ENCODE data around the gene UBE2D4.
"Not testable (repeated sequence)": the region's sequence is repeated elsewhere in the genome, so short reads cannot be mapped to it uniquely, and the experiment has no call there.

The UBE2D4 gene

DNA sequence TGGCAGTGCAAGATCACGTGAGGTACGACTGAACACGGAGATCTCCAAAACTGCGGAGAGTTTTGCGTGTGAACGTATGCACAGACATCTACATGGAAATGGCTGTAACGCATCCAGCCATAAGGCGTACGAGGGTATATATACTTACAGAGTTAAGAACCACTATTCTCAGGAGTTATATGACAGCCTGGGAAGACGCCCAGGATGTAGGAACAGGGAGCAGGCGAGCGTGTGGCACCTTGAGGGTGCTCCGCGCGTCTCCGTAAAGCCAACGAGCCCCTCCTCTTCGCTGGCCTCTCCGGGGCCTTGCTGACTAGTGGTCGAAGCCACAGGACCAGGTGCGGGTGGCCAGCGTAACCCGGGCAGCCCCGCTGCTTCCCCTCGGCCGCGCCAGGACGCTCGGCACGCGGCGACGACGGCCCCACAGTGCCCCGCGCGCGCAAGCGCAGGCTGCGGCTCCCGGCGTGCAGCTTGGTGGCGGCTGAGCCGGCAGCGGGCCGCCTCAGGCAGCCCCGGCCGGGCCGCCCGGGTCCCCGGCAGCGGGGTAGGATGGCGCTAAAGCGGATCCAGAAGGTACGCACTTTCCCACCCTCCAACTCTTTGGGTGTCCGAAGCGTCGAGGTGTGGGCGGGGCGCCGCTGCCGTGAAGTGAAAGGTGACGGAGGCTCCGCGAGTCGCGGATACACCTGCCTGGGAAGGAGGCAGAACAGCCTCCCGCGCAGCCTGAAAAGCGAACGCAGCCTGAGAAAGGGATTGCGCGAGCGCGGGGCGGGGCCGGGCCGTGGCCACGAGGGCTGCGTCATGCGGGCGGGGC, at the start of gene UBE2D4:
TSS of gene UBE2D4 (plus strand) at position 453 of the 814 bp plus-strand sequence. CDS start at position 550, 97 bp downstream.
- peak; percentile 79 to 89 (median 79) for DNase-seq (ENCODE audit: low read depth in 3 of 3)

DNA sequence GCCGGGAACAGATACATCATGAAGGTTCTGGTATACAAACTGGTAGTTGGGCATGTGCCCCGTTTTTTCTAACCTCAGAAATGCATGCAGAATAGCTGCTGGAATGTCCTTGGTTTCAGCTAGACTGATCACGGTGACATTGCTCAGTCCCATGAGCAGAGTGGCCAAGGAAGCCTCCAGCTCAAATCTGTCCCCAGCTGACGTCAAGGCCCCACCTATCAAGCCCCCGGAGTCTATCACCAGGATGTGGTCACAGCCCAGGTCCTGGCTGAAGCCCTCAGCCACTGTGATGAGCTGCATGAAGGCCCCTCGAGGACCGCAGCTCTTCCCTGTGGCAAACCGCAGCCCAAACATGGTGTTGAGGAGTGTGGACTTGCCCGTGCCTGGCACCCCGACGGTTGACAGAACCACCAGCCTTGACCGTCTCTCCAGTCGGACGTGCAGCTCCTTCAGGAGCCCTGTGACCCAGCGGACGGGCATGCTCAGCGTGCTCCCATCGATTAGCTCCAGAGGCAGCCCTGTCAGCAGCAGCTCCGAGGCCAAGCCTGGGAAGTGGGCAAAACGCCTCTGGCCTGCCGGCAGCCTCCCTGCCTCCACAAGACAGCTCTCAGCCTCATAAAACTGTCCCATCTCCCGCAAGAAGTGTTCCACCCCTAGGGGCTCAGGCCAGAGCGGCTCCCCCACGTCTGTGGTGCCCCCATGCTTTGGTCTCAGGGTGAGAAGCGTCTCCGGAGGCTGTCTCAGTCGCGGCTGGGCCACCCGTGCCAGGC, 49.1 kb upstream of the UBE2D4 start:
- no peak for DNase-seq (ENCODE audit: low read depth in 3 of 3)

- DNase-seq (ENCODE audit: low read depth in 3 of 3) = no peak
These were observed 48.0 kb upstream of the UBE2D4 start for GRCh38 chr7:43877968-43878864.

DNA sequence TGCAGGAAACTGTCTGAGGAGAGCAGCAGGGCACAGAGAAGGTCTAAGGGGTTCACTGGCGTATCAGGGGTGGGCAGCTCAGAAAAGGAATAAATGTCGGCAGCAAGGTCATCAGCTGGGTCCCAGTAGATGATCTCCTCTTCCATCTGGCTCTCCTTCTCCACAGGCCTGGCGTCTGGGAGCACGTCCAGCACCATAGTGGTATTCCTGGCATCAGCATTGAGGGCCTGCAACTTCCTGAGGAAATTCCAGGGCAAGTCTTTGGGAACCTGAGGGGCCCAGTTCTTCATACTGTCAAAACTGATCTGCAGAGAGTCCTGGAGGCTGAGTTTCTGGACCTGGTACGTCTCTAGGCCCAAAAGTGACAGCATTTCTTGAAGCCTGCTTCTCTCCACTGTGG, 47.4 kb upstream of the UBE2D4 start:
- no peak for DNase-seq (ENCODE audit: low read depth in 3 of 3)

DNA sequence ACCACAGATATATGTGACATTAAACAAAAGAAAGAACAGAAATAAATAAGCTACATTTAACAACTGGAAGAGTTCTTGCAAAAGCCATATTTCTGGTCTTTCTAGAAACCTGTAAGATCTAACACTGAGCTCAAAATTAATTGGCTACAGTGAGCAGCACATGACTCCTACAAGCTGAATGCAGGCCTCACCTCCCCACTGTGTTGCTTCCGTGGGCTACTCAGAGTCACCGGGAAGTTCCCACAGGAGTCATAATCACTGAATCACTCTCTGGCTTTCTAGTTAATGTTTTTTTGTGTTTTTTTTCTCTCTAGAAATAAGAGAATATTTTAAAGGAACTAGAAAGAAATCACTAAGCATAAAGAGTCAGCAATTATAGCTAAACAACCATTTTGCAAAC, 46.8 kb upstream of the UBE2D4 start:
- DNase-seq (ENCODE audit: low read depth in 3 of 3) = no peak

GRCh38 chr7:43880596-43880995, 45.6 kb upstream of the UBE2D4 start:
- DNase-seq (ENCODE audit: low read depth in 3 of 3) = no peak

DNA sequence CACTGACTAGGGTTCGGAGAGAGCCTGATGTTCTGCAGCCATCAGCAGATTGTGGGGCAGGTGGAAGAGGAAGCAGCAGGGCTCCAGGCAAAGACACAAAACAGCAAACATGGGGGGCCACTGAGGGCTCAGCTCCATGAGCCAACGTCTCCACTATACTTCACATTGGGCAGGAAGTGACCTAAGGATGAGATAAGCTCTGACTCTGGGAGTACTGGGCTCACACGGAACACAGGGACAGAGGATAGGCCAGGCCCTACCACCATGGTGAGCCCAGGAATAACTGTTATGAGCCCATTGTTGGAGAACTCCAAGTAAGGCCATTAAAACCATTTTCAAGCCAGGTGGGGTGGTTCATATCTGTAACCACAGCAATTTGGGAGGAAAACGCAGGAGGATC, 42.0 kb upstream of the UBE2D4 start:
- DNase-seq (ENCODE audit: low read depth in 3 of 3) = no peak

GRCh38 chr7:43884617-43885016, 41.6 kb upstream of the UBE2D4 start:
- no peak for DNase-seq (ENCODE audit: low read depth in 3 of 3)

DNA sequence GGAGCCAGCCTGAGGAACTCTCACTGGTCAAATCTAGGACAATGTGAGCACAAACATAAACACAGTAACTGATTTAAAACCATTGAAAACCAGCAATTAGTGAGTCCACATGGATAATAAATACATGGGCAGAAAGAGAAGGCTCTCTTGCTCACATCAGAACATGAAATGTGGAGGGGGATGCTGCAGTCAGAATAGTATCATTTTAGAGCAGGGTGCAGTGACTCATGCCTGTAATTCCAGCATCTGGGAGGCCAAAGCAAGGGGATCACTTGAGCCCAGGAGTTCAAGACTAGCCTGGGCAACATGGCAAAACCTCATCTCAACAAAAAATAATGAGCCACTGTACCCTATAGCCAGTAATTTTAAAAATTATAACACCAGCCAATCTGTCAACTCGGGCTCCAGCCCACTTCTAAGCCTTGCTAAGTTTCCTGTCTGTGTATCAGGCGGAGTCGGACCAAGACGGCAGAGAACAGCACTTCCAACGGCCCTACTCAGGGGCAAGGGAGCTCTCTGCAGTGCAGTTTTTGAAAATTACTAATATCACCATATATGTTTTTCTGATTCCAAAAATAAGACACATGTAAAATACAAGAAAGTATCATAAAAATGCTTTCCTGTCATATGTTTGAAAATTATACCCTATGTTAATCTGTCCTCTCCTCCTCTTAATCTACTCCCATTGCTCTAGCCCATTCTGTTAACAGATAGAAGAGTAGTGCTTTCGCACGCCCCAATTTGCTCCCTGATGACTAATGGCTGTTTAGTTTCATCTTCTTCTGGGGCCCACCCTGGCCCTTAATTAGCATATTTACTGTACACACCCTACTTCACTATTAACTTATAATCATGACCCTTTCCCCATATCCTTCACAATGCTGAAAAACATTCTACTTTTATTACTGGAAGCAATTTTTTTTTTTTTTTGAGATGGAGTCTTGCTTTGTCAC, 37.0 kb upstream of the UBE2D4 start:
- DNase-seq (ENCODE audit: low read depth in 3 of 3) = no peak

GRCh38 chr7:43890468-43890867, 35.8 kb upstream of the UBE2D4 start:
- no peak for DNase-seq (ENCODE audit: low read depth in 3 of 3)

DNA sequence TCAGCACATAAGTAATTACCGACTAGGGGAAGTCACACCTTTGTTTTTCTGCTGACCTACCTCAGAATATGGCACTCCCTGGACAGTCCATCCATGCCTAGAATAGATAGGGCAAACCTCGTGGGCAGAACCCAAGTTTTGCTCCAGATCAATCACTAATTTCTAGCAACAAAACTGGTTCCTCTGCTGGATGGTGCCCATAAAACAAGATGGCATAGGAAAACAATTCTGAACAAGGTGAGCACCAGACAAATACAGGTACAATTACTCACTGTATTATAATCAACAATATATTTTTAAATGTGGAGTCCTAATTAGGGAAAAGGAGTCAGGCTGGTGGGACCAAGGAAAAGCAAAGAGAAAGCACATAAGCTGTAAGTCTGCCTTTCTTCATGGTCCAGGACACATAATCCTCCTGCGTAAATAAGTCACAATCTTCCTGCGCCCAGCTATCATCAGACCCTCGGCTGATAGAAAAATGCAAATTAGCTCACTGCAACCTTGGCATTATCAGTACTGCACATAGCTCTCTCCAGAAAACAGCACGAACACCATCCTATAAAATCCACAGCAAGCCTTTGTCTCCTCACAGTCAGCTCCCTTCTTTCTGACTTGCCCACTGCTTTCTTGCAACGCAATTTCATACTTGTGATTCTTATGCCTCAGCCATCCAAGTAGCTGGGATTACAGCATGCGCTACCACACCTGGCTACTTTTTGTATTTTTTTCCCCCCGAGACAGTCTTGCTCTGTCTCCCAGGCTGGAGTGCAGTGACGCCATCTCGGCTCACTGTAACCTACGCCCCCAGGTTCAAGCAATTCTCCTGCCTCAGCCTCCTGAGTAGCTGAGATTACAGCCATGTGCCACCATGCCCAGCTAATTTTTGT, 34.9 kb upstream of the UBE2D4 start:
- DNase-seq (ENCODE audit: low read depth in 3 of 3) = no peak

GRCh38 chr7:43895847-43896415, 30.3 kb upstream of the UBE2D4 start:
- DNase-seq (ENCODE audit: low read depth in 3 of 3) = no peak

DNA sequence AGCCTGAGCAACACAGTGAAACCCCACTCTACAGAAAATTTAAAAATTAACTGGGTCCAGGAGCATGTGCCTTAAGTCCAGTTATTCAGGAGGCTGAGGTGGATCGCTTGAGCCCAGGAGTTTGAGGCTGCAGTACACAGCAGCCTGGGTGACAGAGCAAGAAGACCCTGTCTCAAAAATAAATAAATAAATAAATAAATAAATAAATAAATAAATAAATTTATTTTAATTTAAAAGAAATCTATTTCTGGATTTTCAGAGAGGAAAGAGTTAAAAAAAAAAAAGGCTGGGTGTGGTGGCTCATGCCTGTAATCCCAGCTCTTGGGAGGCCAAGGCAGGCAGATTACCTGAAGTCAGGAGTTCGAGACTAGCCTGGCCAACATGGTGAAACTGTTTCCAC, 27.7 kb upstream of the UBE2D4 start:
- not testable (repeated sequence) for DNase-seq (ENCODE audit: low read depth in 3 of 3)

- no peak for DNase-seq (ENCODE audit: low read depth in 3 of 3)
These were observed 23.6 kb upstream of the UBE2D4 start for GRCh38 chr7:43902542-43903054.

GRCh38 chr7:43904533-43905208, 21.6 kb upstream of the UBE2D4 start:
- no peak for DNase-seq (ENCODE audit: low read depth in 3 of 3)

DNA sequence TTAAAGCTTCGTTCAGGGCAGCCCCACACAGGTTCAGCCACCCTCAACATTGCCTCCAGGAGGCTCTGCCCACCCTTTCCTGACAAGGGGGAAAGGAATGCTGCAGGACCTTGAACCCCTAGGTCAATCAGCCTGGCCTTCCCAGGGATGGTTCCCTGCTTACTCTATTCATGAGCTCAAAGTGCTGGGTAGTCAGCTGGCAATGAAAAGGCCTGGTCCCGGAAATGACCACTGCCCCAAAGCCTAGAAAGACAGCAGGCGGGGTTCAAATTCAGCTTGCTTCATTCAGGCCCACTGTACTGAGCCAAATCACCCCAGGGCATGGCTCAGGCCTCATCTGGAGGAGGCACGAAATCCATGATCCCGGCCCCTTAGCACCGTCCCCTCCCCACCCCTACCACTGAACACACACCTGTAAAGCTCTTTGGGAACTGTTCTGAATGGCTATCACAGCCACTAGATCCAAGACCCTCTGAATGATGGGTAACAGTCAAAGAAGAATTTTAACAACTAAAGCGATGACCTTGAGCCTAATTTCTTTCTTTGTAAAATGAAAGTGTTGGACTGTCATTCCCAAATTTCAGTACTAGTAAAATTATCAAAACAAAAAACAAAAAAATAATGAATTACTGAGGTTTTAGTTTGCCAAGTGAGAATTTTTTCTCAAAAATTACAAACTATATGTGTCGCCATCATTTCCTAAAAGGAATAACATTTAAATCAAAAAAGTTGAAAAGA, 20.9 kb upstream of the UBE2D4 start:
- no peak for DNase-seq (ENCODE audit: low read depth in 3 of 3)

DNA sequence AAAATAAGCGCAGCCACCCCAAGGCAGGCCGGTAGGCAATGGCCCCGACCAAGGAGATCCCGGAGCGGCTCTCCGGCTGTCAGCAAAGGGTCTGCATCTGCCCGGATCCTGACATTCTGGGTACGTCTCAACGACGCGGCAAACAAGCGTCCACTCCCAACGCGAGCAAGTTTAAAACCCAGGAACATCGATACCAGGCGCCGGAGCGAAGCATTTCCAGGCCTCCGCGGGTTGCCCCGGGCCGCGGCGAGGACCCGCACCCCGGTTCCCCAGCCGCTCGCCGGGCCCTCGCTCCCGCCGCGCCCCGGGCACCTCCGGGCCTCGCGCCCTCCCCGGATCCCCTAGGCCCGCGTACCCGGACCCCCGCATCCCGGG, 20.3 kb upstream of the UBE2D4 start:
- DNase-seq (ENCODE audit: low read depth in 3 of 3) = peak in 1 of 3 donors; percentile 17

Data from stimulated activated CD4-positive, alpha-beta T cell treated with anti-CD3 and anti-CD28 coated beads, TNF-alpha, amount 100 ng/mL, for 48 hours (primary cell).